Activated CD4-positive, alpha-beta T cell treated with anti-CD3 and anti-CD28 coated beads for 4 hours (primary cell): Measurements from ENCODE around the gene ESPN.
"Not testable (repeated sequence)": the region's sequence is repeated elsewhere in the genome, so short reads cannot be mapped to it uniquely, and the experiment has no call there.

Experiments
- DNase-seq, 2 donors: peaks; one replicate each; pipeline ENCODE4 v3.0.0-alpha.2; 2020

Gene ESPN

GRCh38 chr1:6428453-6428852 is 3.9 kb downstream of the ESPN start:
- DNase-seq = not testable (repeated sequence)

- not testable (repeated sequence) for DNase-seq
These were observed 5.3 kb downstream of the ESPN start for GRCh38 chr1:6429660-6430411.

- DNase-seq = not testable (repeated sequence)
These were observed 7.3 kb downstream of the ESPN start for GRCh38 chr1:6431645-6432579.

DNA sequence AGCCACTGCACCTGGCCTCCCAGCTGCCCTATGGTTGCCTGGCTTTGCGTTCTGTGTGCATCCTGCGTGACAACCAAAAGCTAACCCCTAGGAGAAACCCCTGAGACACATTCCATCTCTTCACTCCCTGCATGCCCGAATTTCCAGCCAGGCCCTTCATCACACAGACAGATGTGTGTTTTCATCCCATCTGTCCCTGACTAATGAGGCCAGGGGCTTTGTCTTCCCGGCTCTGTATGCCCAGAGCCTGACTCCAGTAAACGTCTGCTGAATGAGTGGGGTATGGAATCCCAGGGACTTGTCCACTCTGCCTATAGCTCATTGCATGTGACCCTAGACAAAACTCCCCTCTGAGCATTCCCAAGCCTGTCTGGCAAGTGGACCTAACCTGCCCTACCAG is 9.6 kb downstream of the ESPN start:
- DNase-seq = no peak

DNA sequence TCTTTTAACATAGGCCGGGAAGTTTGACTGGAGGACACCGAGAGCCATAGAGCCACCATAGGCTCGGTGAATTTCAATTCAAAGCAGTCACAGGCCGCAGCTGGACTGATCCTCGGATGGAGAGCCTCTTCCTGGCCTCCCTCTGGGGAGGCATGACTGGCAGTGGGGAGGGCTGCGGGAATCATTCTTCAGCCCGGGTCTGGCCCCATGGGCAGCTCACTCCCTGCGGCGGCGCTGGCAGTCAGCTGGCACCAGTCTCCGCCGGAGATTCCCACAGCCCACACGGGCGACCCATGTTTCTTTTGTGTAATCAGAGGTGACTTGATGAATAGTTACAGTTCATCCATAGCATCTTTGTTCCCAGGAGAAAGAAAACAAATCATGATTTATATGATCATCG is 10.6 kb downstream of the ESPN start:
- no peak for DNase-seq

DNA sequence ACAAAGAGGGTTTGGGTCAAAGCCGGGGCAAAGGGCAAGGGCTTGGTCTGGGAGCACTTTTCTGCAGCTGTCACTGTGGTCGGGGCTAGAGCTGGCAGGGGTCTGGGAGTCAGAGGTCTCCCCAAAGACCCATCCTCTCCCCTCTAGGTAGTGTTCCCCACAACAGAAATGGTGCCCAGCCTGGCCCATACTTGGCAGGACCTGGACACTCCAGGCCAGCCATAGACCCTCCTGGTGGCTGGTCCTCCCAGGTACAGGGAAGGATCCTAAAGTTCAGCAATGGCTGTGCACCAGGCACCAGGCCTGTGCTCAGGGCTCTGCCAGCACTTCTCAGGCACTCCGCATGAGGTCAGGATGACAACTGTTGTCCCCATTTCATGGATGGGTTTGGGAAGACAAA is 11.0 kb downstream of the ESPN start:
- DNase-seq = no peak

GRCh38 chr1:6436277-6436676 is 11.7 kb downstream of the ESPN start:
- DNase-seq = not testable (repeated sequence)

- DNase-seq = not testable (repeated sequence)
These were observed 12.6 kb downstream of the ESPN start for GRCh38 chr1:6437012-6437700.

- peak; percentile 68 to 75 for DNase-seq
These were observed 13.5 kb downstream of the ESPN start for GRCh38 chr1:6438047-6438525.

DNA sequence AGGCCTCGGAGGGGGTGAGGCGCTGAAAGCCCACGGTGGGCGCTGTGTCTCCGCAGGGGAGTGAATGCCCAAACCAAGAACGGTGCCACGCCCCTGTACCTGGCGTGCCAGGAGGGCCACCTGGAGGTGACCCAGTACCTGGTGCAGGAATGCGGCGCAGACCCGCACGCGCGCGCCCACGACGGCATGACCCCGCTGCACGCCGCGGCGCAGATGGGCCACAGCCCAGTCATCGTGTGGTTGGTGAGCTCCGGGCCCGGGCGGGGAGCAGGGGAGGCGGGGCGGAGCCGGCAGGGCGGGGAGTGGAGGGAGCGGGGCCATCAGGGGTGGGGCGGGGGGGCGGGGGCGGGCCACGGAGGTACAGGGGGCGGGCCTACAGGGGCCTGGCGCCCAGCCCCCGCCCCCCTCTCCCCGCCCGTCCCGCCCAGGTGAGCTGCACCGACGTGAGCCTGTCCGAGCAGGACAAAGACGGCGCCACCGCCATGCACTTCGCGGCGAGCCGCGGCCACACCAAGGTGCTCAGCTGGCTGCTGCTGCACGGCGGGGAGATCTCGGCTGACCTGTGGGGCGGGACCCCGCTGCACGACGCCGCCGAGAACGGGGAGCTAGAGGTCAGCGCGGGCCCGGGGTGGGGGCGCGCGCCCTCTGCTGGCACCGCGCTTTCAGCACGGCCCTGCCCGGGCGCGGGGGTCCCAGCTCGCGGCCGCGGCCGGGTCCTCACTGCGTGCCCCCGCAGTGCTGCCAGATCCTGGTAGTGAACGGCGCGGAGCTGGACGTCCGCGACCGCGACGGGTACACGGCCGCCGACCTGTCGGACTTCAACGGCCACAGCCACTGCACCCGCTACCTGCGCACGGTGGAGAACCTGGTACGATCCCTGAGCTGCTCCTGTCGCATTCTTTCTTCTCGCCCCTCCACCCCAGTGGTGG is 15.9 kb downstream of the ESPN start:
- peak; percentile 70 to 77 for DNase-seq

DNA sequence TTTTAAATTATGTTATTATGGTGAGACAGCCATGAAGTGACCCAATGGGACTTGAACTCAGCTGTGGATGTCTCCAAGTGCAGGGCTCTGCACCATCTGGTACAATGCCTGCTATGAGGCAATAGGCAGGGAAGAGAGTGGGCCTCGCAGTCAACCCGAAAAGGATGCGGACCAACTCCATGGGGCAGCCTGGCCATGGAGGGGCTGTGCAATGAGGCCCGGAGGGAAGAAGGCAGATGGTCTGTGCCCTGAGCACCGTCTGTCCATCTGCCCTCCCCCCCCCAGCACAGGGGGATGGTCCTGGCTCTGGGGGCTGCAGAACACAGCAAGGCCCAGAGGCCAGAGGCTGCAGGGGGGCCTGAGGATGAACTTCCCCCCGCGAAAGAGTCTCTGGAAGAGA is 17.0 kb downstream of the ESPN start:
- DNase-seq = no peak

DNA sequence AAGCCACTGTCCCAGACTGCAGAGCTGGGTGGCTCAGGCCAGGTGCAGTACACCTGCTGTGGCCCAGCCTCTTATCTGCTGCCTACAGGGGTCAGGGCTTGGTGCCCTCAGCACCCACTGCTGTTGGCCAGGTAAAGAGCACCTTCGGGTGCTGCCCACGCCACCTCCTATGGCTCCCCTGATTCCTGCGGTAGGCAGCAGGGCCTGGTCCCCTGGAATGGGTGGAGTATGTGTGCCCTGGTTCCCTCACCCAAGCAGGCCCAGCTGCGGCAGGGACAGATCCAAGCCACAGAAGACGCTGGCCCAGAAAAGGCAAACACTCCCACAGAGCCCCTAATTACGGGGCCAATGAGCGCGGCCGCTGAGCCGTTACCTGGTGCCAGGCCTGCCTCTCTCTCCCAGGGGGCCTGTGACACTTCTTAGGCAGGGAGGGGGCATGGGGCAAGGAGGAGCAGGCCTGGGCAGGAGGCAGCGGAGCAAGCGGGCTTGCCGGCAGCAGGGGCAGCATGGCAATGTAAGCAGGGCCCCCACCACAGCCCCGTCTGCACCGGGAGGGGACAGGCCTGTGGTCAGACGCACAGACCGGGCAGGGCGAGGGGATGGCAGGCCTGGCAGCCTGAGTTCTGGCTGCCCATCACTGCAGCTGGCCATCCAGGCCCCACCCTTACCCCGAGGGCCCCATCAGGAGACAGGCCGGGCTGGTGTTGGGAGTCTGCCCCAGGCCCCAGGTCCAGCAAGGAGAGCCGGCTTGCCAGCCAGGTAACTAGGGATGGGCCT is 19.0 kb downstream of the ESPN start:
- no peak for DNase-seq

DNA sequence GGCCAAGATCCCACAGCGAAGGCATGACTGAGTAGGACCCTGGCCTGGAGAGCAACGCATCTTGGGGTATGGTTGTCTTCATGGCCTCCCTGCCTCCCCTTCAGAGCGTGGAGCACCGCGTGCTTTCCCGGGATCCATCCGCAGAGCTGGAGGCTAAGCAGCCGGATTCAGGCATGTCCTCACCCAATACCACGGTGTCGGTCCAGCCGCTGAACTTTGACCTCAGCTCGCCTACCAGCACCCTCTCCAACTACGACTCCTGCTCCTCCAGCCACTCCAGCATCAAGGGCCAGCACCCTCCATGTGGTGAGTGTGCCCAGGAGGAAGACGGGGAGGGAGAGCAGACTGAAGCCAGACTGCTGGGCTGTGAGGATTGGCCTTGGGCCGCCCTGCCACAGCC is 19.8 kb downstream of the ESPN start:
- DNase-seq = no peak

- DNase-seq = peak in 1 of 2 donors; percentile 42
These were observed 20.6 kb downstream of the ESPN start for GRCh38 chr1:6445062-6445763.

DNA sequence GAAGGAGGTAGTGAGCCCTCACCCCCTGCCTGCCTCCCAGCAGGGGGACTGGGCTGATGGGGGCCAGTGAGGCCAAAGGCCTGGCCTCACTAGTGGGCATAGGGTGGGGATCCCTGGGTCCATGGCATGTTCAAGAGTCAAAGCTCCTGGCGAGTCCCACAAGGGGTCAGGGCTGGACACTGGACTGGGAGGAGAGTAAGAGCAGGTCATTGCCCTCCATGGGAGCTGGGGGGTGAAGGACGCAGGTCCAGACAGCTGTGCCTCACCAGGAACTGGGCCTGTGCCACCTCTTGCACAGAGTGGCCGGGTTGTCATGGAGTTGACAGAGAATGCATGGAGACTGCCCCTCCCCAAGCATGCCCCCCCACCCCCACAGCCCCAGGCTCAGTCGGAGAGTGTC is 21.4 kb downstream of the ESPN start:
- not testable (repeated sequence) for DNase-seq

DNA sequence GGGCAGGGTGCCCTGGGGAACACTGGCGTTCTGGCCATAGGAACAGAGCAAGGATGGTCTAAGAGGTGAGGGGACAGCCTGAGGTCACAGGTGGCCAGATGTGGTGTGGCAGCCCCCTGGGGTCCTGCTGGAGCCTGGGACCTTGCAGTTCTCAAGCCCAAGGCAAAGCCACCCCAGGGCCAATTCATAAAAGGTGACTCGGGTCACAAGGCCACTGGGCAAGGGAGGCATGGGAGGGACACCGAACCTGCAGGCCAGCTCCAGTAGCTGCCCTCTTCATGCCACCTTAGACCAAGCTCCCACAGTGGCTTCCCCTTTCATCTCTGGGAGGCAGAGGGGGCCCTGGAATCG is 22.1 kb downstream of the ESPN start:
- DNase-seq = no peak

GRCh38 chr1:6447016-6447817 is 22.6 kb downstream of the ESPN start:
- no peak for DNase-seq

DNA sequence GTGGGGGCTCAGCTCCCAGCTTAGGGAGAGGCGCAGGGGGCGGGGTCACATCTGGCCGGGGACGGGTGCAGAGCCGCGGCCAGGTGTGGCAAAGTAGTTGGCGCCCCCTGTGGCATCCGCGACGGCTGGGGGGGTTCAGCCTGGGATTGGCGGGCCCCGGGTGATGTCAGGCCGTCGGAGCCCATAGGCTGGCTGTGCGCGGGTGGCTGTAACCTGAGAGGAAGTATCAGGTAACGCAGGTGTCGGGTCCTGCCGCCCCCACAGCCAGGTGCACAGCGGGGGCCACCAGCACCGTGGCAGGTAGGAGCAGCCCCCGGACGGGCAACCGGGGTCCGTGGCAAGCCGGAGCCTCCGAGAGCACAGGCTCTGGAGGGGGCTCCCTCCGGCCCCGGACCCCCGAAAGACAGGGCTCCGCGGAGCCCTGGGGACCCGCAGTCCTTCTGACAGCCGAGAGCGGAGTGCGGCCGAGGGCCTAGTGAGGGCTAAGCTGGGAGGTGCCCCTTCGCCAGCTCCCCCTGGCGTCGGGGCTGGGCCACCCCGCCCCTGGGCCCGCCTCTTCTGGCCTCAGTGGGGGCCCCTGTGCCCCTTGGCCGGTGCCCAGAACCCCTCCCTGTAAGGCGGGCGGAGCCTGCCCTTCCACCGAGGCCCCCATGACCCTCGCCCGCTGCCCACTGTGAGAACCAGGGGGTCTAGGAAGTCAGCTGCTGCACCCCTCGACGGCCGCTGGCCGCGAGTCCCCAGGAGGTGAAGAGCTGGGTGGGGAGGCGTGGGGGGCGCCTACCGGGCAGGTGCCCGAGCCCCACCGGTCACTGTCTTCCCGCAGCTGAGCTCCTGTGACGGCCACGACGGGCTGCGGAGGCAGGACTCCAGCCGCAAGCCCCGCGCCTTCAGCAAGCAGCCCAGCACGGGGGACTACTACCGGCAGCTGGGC is 23.5 kb downstream of the ESPN start:
- peak; percentile 45 to 51 for DNase-seq
